NT2/D1 (cell line): ENCODE results near the gene DIAPH3.
"Not testable (repeated sequence)": the region's sequence is repeated elsewhere in the genome, so short reads cannot be mapped to it uniquely, and the experiment has no call there.

ENCODE experiments used
- DNase-seq: peaks from one replicate; pipeline ENCODE4 v3.0.0-alpha.2; 2011; ENCODE audit warnings: low read depth, low spot score
- H3K27me3 ChIP-seq: 2 replicates; pipeline ENCODE4 v1.6.0; 2011; ENCODE audit warnings: mild to moderate bottlenecking; ENCODE audit not compliant: insufficient read length, insufficient read depth
- H3K36me3 ChIP-seq: 2 replicates; pipeline ENCODE4 v1.6.1; 2011; ENCODE audit warnings: mild to moderate bottlenecking, low read length, mixed read lengths; ENCODE audit not compliant: insufficient read depth, insufficient read length
- H3K4me1 ChIP-seq: 2 replicates; pipeline ENCODE4 v1.5.1; 2011; ENCODE audit not compliant: insufficient read depth, insufficient read length
- H3K4me3 ChIP-seq: 2 replicates; pipeline ENCODE4 v1.5.1; 2011; ENCODE audit warnings: low read depth; ENCODE audit not compliant: insufficient read length
- H3K9ac ChIP-seq: 2 replicates; pipeline ENCODE4 v1.6.0; 2011; ENCODE audit warnings: low read depth; ENCODE audit not compliant: insufficient read length
- H3K9me3 ChIP-seq: 2 replicates; pipeline ENCODE4 v1.5.1; 2011; ENCODE audit warnings: mild to moderate bottlenecking, low read length; ENCODE audit not compliant: insufficient read depth
- SUZ12 ChIP-seq: IDR thresholded peaks from 2 replicates; pipeline ENCODE4 v1.6.1; 2011; ENCODE audit not compliant: insufficient read length, insufficient read depth; ENCODE audit errors: extremely low read depth
- YY1 ChIP-seq: IDR thresholded peaks from 2 replicates; pipeline ENCODE4 v1.6.1; 2011; ENCODE audit not compliant: insufficient read length, insufficient read depth
- ZNF274 ChIP-seq: IDR thresholded peaks from 2 replicates; pipeline ENCODE4 v1.6.1; 2011; ENCODE audit warnings: mild to moderate bottlenecking, low read depth, low read length

DIAPH3 gene

DNA sequence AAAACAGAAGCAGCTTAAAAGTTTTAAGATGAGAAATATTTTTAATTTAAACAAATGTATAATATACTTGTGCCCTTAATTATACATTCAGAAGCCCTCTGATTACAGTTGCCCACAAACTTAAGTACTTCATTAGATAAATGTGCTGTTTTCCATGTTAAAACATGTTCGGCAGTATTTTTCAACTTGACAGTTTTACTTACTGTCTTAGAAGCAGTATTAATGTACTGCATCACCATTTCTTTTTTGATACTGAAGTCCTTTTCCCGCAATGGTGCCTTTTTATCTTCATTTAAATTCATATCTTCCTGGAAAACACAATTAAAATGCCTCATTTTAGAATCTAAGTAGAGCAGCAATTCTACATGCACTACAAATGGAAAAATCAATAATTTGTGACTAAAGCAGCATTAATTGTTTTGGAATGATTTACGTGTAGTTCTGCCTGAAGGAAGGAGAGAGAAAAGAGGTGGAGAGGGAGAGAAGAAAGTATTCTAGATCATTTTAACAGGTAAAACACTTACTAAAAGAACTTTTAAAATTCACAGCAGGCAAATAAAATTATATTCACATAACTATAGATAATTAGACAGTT lies 70.2 kb downstream of the DIAPH3 start:
- no peak for DNase-seq

GRCh38 chr13:60091573-60091972 lies 72.2 kb downstream of the DIAPH3 start:
- DNase-seq, result no peak
- TF ChIP-seq SUZ12, result no peak
- no peak for TF ChIP-seq YY1
- TF ChIP-seq ZNF274, result no peak
- Histone ChIP-seq H3K4me3 (no peak overlapping the region), H3K36me3 (peaks cover 4% of the 10 kb centered on the region), H3K4me1 (no peaks in the 10 kb centered on the region), H3K9me3 (no peaks in the 10 kb centered on the region), H3K9ac (no peak overlapping the region), H3K27me3 (no peaks in the 10 kb centered on the region)

More for the DNA sequence above, 70.2 kb downstream of the DIAPH3 start:
- Histone ChIP-seq H3K9me3 (no peaks in the 10 kb centered on the region), H3K27me3 (no peaks in the 10 kb centered on the region), H3K4me3 (no peak overlapping the region), H3K9ac (no peak overlapping the region), H3K4me1 (no peaks in the 10 kb centered on the region), H3K36me3 (peaks cover 4% of the 10 kb centered on the region)
- no peak for TF ChIP-seq ZNF274
- no peak for TF ChIP-seq SUZ12
- TF ChIP-seq YY1, result no peak

DNA sequence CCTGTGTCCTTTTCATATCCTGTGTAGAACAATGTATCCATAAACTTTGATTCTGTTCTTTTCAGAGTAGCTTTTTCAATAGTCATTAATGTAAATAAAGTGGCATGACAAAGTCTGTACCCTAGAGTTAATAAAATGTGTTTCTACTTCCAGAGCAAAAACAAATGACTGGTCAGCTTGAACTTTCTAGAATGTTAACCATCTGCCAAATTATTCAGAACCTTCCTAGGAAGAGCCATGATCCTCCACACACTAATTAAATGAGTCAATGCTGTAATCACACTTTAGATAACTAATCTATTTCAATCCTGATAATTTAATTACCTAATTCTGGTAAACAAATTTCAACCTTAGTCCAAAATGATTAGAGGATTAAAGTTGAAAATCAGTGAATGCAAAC lies 73.2 kb downstream of the DIAPH3 start:
- no peak for DNase-seq
- H3K4me1 ChIP-seq, result no peaks in the 10 kb centered on the region
- no peak for TF ChIP-seq ZNF274
- TF ChIP-seq YY1, result no peak
- TF ChIP-seq SUZ12, result no peak
- H3K9me3 ChIP-seq, result no peaks in the 10 kb centered on the region
- H3K9ac ChIP-seq, result no peak overlapping the region
- H3K27me3 ChIP-seq, result no peaks in the 10 kb centered on the region
- peaks cover 4% of the 10 kb centered on the region for H3K36me3 ChIP-seq
- H3K4me3 ChIP-seq, result no peak overlapping the region

- H3K9me3 ChIP-seq, H3K9ac ChIP-seq, H3K4me1 ChIP-seq, DNase-seq, H3K27me3 ChIP-seq, H3K36me3 ChIP-seq, H3K4me3 ChIP-seq: not testable (repeated sequence)
Observed at GRCh38 chr13:60083780-60084179, 79.9 kb downstream of the DIAPH3 start.

DNA sequence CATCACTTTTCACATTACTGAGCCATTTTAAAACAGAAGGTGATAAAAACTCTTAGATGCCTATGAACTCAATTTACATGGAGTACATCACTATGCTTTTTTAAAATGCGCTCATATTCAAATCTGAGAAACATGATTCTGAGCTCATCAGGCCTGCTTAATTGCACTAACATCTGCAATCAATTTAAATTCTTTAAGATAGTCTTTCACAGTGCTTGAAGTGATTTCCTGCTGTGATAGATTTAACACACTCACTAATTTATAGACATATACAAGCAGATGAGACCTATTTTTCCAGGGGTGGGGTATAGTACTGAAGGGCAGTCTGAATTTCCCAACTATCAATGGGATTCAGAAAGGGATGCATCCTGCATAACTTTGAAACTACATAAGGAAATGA lies 82.9 kb downstream of the DIAPH3 start:
- TF ChIP-seq YY1 (no peak), SUZ12 (no peak), ZNF274 (no peak)
- no peaks in the 10 kb centered on the region for H3K9me3 ChIP-seq
- peaks cover 4% of the 10 kb centered on the region for H3K36me3 ChIP-seq
- H3K9ac ChIP-seq, result no peak overlapping the region
- no peaks in the 10 kb centered on the region for H3K4me1 ChIP-seq
- no peaks in the 10 kb centered on the region for H3K27me3 ChIP-seq
- DNase-seq, result no peak
- no peak overlapping the region for H3K4me3 ChIP-seq

GRCh38 chr13:60078226-60078625 lies 85.5 kb downstream of the DIAPH3 start:
- TF ChIP-seq ZNF274 (no peak), YY1 (no peak), SUZ12 (no peak)
- H3K4me1 ChIP-seq, result no peaks in the 10 kb centered on the region
- DNase-seq, result no peak

DNA sequence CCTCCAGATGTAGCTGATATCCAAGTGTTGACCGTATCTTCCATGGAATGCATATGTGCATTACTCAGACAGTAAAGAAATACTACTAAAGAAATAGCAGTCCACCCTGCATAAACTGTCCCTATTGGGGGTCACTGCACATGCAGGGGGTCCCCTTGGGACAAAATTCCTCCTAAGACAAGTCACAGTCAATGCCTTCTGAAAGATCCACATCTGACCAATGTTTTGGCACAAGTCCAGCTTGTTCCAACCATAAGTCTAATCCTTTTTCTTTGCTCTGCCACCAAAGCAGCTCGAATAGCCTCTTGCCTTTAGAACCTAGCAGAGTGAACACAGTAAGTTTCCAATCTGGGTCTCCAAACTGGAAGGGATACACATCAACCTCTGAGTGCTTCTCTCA lies 87.9 kb downstream of the DIAPH3 start:
- Histone ChIP-seq H3K9me3 (no peaks in the 10 kb centered on the region), H3K4me3 (no peak overlapping the region), H3K9ac (no peak overlapping the region), H3K36me3 (peaks cover 7% of the 10 kb centered on the region), H3K27me3 (no peaks in the 10 kb centered on the region), H3K4me1 (no peaks in the 10 kb centered on the region)
- TF ChIP-seq ZNF274, result no peak
- TF ChIP-seq YY1, result no peak
- no peak for DNase-seq

More at GRCh38 chr13:60078226-60078625, 85.5 kb downstream of the DIAPH3 start:
- Histone ChIP-seq H3K9ac (no peak overlapping the region), H3K27me3 (no peaks in the 10 kb centered on the region), H3K36me3 (peaks cover 7% of the 10 kb centered on the region), H3K9me3 (no peaks in the 10 kb centered on the region), H3K4me3 (no peak overlapping the region)

DNA sequence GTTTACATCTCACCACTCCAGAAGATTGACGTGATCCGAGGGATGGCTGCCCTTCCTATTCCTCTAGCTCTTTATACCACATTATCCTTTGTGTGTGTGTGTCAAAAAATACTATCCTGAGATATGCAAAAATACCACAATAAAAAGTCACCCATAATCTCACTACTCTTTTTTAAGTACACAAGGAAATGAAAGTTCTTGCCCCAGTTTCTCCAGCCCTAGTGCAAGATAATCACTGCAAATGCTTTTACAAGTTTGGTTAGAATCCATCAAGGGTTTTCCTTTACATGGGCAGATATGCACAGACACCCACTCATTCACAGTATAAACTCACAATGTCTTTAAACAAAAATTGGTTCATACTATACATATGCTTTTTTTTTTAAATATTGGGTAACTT lies 89.3 kb downstream of the DIAPH3 start:
- Histone ChIP-seq H3K4me3 (no peak overlapping the region), H3K27me3 (no peaks in the 10 kb centered on the region), H3K9ac (no peak overlapping the region), H3K4me1 (no peaks in the 10 kb centered on the region), H3K9me3 (no peaks in the 10 kb centered on the region), H3K36me3 (peaks cover 7% of the 10 kb centered on the region)
- DNase-seq, result no peak
- TF ChIP-seq ZNF274 (no peak), SUZ12 (no peak), YY1 (no peak)
